NT2/D1 (cell line): ENCODE results near the gene HRH4.

Experiments
- YY1 ChIP-seq: IDR thresholded peaks from 2 replicates; pipeline ENCODE4 v1.6.1; 2011; ENCODE audit not compliant: insufficient read length, insufficient read depth
- ZNF274 ChIP-seq: IDR thresholded peaks from 2 replicates; pipeline ENCODE4 v1.6.1; 2011; ENCODE audit warnings: mild to moderate bottlenecking, low read depth, low read length

DNA sequence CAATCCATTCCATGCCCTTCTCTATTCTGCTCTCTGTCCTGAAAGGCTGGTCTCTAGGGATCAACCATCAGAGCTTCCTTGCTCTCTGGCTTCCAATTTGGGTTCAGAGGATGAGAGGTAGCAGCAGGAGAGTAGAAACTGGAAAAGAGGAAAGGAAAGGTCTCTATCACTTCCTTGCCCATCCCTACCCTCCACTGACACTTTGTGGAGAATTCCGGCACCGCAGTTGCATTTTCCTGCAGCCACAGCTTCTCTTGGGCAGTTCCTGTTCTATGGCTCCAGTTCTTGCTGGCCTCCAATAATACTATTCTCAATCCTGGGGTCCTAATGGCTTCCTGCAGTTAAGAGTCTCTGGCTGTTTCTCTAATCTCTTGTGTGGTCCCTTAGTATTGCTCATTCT, 47.3 kb upstream of the HRH4 start:
- TF ChIP-seq ZNF274 (no peak), YY1 (no peak)
